NK-92 (cell line): ENCODE measurements around the gene SPATA25.

Experiments
- DNase-seq: peaks from one replicate; lab custom pipeline; 2025; ENCODE audit not compliant: unreplicated experiment; lab: John Stamatoyannopoulos, UW

SPATA25 gene

GRCh38 chr20:45867136-45867818 lies 20.1 kb downstream of the SPATA25 start:
- no peak for DNase-seq

GRCh38 chr20:45866454-45866853 lies 21.0 kb downstream of the SPATA25 start:
- DNase-seq, result no peak

GRCh38 chr20:45863543-45864470 lies 23.6 kb downstream of the SPATA25 start:
- DNase-seq, result no peak

GRCh38 chr20:45861221-45862075 lies 26.0 kb downstream of the SPATA25 start:
- DNase-seq, result no peak

GRCh38 chr20:45860560-45861220 lies 26.7 kb downstream of the SPATA25 start:
- no peak for DNase-seq

- no peak for DNase-seq
These were observed 27.5 kb downstream of the SPATA25 start for GRCh38 chr20:45859916-45860315.

- DNase-seq, result no peak
These were observed 29.6 kb downstream of the SPATA25 start for GRCh38 chr20:45857882-45858216.

GRCh38 chr20:45857114-45857881 lies 30.1 kb downstream of the SPATA25 start, which contains the start of the genes ACOT8 and ZSWIM3:
Gene ACOT8, minus strand, starts transcription at chr20:45857392. Its CDS starts 77 bp downstream, at chr20:45857315.
Gene ZSWIM3, plus strand, starts transcription at chr20:45857614. Its CDS starts 212 bp downstream, at chr20:45857826.
- peak; percentile 76 for DNase-seq

GRCh38 chr20:45853484-45853883 lies 33.9 kb downstream of the SPATA25 start:
- no peak for DNase-seq

- no peak for DNase-seq
These were observed 35.1 kb downstream of the SPATA25 start for GRCh38 chr20:45852326-45852725.

- no peak for DNase-seq
These were observed 35.9 kb downstream of the SPATA25 start for GRCh38 chr20:45851501-45851900.

- no peak for DNase-seq
These were observed 36.5 kb downstream of the SPATA25 start for GRCh38 chr20:45850926-45851325.

- no peak for DNase-seq
These were observed 37.2 kb downstream of the SPATA25 start for GRCh38 chr20:45850238-45850637.

- DNase-seq, result no peak
These were observed 38.3 kb downstream of the SPATA25 start for GRCh38 chr20:45848969-45849582.

GRCh38 chr20:45848421-45848820 lies 39.0 kb downstream of the SPATA25 start:
- DNase-seq, result no peak

- DNase-seq, result no peak
These were observed 42.0 kb downstream of the SPATA25 start for GRCh38 chr20:45845452-45845851.

GRCh38 chr20:45843506-45843905 lies 43.9 kb downstream of the SPATA25 start:
- no peak for DNase-seq

GRCh38 chr20:45842169-45842812 lies 45.1 kb downstream of the SPATA25 start:
- DNase-seq, result no peak
